ENCODE measurements around the gene NOC2L. TPM values are rescaled to one million over a fixed set of nuclear protein-coding genes. Genes with fewer than 3 reads are reported as not detected.
A peak's percentile ranks its signal among the peaks of the same experiment; 100 is the strongest.

The NOC2L gene
- total RNA-seq, 1 experiment from 2014 or later, result 214 TPM

DNA sequence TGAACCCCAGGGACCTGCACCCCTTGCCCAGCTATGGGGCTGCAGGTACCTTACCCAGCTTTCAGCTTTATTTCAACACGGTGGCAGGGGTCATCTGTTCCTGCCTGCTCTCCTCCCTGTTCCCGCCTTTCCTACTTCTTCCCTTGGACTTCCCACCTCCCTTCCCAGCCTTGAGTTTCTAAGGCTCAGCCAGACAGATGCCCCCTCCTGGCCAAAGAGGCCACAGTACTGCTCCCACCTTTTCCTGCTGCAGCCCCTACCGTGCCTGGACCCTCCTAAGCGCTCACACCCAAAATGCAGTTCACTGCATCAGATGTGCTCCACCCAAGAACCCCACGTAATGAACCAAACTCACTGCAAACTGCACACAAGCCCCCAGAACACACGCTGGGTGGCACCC lies 7.7 kb downstream of the NOC2L start:
- Histone ChIP-seq H3K9me3 (ENCODE audit: low read depth, low read length, poor library complexity, severe bottlenecking) (no peaks in the 10 kb centered on the region), H3K4me3 (ENCODE audit: low read depth, low read length, poor library complexity, severe bottlenecking) (no peak overlapping the region), H3K36me3 (ENCODE audit: insufficient read depth, low read length, poor library complexity, severe bottlenecking) (peaks cover 80% of the 10 kb centered on the region), H3K27ac (ENCODE audit: low read depth, low read length, poor library complexity, severe bottlenecking) (no peak overlapping the region), H3K4me1 (ENCODE audit: insufficient read depth, low read length, poor library complexity, severe bottlenecking) (no peaks in the 10 kb centered on the region), H3K27me3 (replicated peaks; ENCODE audit: insufficient read depth, low read depth, low read length, poor library complexity) (no peaks in the 10 kb centered on the region)
- BruUV-seq (replicated peaks), result no TSS peak
- DNase-seq (ENCODE audit: low spot score), result peak; percentile 51
- TF ChIP-seq, protein P1, sequence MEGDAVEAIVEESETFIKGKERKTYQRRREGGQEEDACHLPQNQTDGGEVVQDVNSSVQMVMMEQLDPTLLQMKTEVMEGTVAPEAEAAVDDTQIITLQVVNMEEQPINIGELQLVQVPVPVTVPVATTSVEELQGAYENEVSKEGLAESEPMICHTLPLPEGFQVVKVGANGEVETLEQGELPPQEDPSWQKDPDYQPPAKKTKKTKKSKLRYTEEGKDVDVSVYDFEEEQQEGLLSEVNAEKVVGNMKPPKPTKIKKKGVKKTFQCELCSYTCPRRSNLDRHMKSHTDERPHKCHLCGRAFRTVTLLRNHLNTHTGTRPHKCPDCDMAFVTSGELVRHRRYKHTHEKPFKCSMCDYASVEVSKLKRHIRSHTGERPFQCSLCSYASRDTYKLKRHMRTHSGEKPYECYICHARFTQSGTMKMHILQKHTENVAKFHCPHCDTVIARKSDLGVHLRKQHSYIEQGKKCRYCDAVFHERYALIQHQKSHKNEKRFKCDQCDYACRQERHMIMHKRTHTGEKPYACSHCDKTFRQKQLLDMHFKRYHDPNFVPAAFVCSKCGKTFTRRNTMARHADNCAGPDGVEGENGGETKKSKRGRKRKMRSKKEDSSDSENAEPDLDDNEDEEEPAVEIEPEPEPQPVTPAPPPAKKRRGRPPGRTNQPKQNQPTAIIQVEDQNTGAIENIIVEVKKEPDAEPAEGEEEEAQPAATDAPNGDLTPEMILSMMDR (conservative IDR thresholded peaks at IDR 0.05; ENCODE audit: low read depth, low read length), result peak; percentile 56
- TF ChIP-seq EZH2 (IDR thresholded peaks at IDR 0.05; ENCODE audit: borderline replicate concordance, low read depth, low read length, poor library complexity, severe bottlenecking), result no peak
- CTCF ChIA-PET, result interaction anchor here (1.0 kb wide), 1 partner anchor 47 kb away, joined by 10 read pairs; no protein-coding TSS in a partner anchor
- intact Hi-C loops (cut with micrococcal nuclease; ENCODE audit: unreplicated experiment), result no loop called here
- POLR2A ChIA-PET (ENCODE audit: low non-redundant PET), result no interaction called here

DNA sequence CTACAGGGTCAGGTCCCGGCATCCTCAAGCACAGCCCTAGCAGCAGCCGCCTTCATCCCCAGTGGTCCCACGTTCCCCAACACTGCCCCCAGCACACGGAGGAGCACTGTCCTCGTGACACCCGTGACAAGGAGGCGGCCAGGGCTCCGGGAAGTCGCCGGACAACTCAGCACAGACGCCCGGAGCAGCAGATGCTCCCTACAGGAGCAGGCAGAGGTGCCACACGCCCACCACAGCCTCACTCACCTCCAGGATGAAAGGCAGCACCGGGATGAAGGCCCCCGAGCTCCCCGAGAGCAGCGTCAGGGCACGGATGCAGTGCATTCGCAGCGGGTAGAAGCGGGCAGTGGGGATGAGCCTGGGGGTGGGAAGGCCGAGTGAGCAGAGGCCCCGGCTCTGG lies 8.2 kb downstream of the NOC2L start:
- no TSS peak for BruUV-seq (replicated peaks)
- intact Hi-C loops (cut with micrococcal nuclease; ENCODE audit: unreplicated experiment), result no loop called here

DNA sequence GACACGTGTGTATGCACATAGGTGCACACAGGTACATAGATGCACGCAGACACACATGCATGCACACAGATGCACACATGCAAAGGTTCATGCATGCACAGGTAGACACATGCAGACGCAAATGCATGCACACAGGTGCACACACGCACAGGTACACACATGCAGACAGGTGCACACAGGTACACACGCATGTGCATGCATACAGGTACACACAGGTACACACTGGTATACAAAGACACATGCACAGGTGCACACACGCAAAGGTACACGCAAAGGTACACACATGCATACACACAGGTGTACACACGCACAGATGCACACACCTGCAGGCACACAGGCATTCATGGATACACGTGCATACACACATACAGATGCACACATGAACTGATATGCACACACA lies 8.8 kb downstream of the NOC2L start:
- BruUV-seq (replicated peaks), result no TSS peak
- H3K27me3 ChIP-seq (replicated peaks; ENCODE audit: insufficient read depth, low read depth, low read length, poor library complexity), result no peaks in the 10 kb centered on the region
- no peak for DNase-seq (ENCODE audit: low spot score)
- H3K9me3 ChIP-seq (ENCODE audit: low read depth, low read length, poor library complexity, severe bottlenecking), result no peaks in the 10 kb centered on the region
- intact Hi-C loops (cut with micrococcal nuclease; ENCODE audit: unreplicated experiment), result no loop called here
- H3K4me3 ChIP-seq (ENCODE audit: low read depth, low read length, poor library complexity, severe bottlenecking), result no peak overlapping the region
- peaks cover 77% of the 10 kb centered on the region for H3K36me3 ChIP-seq (ENCODE audit: insufficient read depth, low read length, poor library complexity, severe bottlenecking)
- POLR2A ChIA-PET (ENCODE audit: low non-redundant PET), result no interaction called here
- H3K4me1 ChIP-seq (ENCODE audit: insufficient read depth, low read length, poor library complexity, severe bottlenecking), result peaks cover under 1% of the 10 kb centered on the region
- no peak overlapping the region for H3K27ac ChIP-seq (ENCODE audit: low read depth, low read length, poor library complexity, severe bottlenecking)
- CTCF ChIA-PET, result no interaction called here
- TF ChIP-seq, protein P1 (conservative IDR thresholded peaks at IDR 0.05; ENCODE audit: low read depth, low read length), result no peak
- no peak for TF ChIP-seq EZH2 (IDR thresholded peaks at IDR 0.05; ENCODE audit: borderline replicate concordance, low read depth, low read length, poor library complexity, severe bottlenecking)

More for the DNA sequence above, 8.2 kb downstream of the NOC2L start:
- Histone ChIP-seq H3K9me3 (ENCODE audit: low read depth, low read length, poor library complexity, severe bottlenecking) (no peaks in the 10 kb centered on the region), H3K36me3 (ENCODE audit: insufficient read depth, low read length, poor library complexity, severe bottlenecking) (peaks cover 77% of the 10 kb centered on the region), H3K27ac (ENCODE audit: low read depth, low read length, poor library complexity, severe bottlenecking) (no peak overlapping the region), H3K4me3 (ENCODE audit: low read depth, low read length, poor library complexity, severe bottlenecking) (no peak overlapping the region), H3K27me3 (replicated peaks; ENCODE audit: insufficient read depth, low read depth, low read length, poor library complexity) (no peaks in the 10 kb centered on the region), H3K4me1 (ENCODE audit: insufficient read depth, low read length, poor library complexity, severe bottlenecking) (no peaks in the 10 kb centered on the region)
- CTCF ChIA-PET, result no interaction called here
- TF ChIP-seq, protein P1 (conservative IDR thresholded peaks at IDR 0.05; ENCODE audit: low read depth, low read length), result no peak
- no peak for TF ChIP-seq EZH2 (IDR thresholded peaks at IDR 0.05; ENCODE audit: borderline replicate concordance, low read depth, low read length, poor library complexity, severe bottlenecking)
- no peak for DNase-seq (ENCODE audit: low spot score)
- POLR2A ChIA-PET (ENCODE audit: low non-redundant PET), result no interaction called here
